BE2C (cell line): ENCODE measurements around the gene TAF4B.

Experiments used
- DNase-seq: peaks from one replicate; pipeline ENCODE4 v3.0.0-alpha.2; 2020
- H3K27me3 ChIP-seq: fragments of 250-450 bp; sonication (Bioruptor Pico); 2 replicates; pipeline ENCODE4 v1.5.1; 2020; ENCODE audit warnings: mild to moderate bottlenecking
- H3K36me3 ChIP-seq: fragments of 250-450 bp; sonication (Bioruptor Pico); 2 replicates; pipeline ENCODE4 v1.5.1; 2020; ENCODE audit warnings: mild to moderate bottlenecking
- H3K4me1 ChIP-seq: fragments of 250-450 bp; sonication (Bioruptor Pico); 2 replicates; pipeline ENCODE4 v1.5.1; 2020
- H3K4me3 ChIP-seq: 2 replicates; pipeline ENCODE4 v1.5.1; 2011; ENCODE audit warnings: low read depth, low read length
- H3K9me3 ChIP-seq: fragments of 250-450 bp; sonication (Bioruptor Pico); 2 replicates; pipeline ENCODE4 v1.5.1; 2020
- CTCF ChIP-seq: IDR thresholded peaks from 2 replicates; pipeline ENCODE4 v1.5.1; 2012; ENCODE audit warnings: mild to moderate bottlenecking, low read depth, low read length

TAF4B gene

GRCh38 chr18:26394047-26394654, 167.9 kb downstream of the TAF4B start:
- no peak for DNase-seq
- Histone ChIP-seq H3K9me3 (no peaks in the 10 kb centered on the region), H3K27me3 (no peaks in the 10 kb centered on the region), H3K4me1 (no peaks in the 10 kb centered on the region), H3K4me3 (no peak overlapping the region), H3K36me3 (no peaks in the 10 kb centered on the region)
- TF ChIP-seq CTCF, result no peak

- TF ChIP-seq CTCF, result no peak
- no peaks in the 10 kb centered on the region for H3K9me3 ChIP-seq
- H3K4me1 ChIP-seq, result no peaks in the 10 kb centered on the region
- H3K36me3 ChIP-seq, result no peaks in the 10 kb centered on the region
- DNase-seq, result no peak
- H3K27me3 ChIP-seq, result no peaks in the 10 kb centered on the region
- no peak overlapping the region for H3K4me3 ChIP-seq
Observed at GRCh38 chr18:26397019-26397418, 170.8 kb downstream of the TAF4B start.

DNA sequence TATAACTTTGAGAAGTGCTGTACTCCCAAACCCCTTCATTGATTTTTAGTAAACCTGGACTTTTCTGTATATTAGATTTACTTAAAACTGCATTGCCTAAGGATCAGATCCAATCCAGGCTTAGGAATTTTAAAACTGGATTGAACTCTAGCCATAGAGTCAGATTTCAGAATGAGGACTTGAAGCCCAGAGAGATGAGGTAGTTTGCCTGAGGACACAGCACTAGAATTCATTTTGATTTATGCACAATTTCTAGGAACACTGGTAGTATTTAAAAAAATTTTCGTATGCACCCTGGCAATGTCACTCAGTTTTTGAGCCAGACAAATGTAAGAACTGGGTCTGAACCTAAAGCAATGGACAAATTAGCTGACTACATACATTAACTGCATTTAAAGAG, 177.2 kb downstream of the TAF4B start:
- Histone ChIP-seq H3K4me1 (no peaks in the 10 kb centered on the region), H3K9me3 (no peaks in the 10 kb centered on the region), H3K4me3 (no peak overlapping the region), H3K27me3 (no peaks in the 10 kb centered on the region), H3K36me3 (no peaks in the 10 kb centered on the region)
- no peak for TF ChIP-seq CTCF
- DNase-seq, result no peak

- Histone ChIP-seq H3K4me1 (no peaks in the 10 kb centered on the region), H3K4me3 (no peak overlapping the region), H3K9me3 (no peaks in the 10 kb centered on the region), H3K36me3 (no peaks in the 10 kb centered on the region), H3K27me3 (no peaks in the 10 kb centered on the region)
- peak; percentile 33 for DNase-seq
- TF ChIP-seq CTCF, result peak; percentile 50
Observed at GRCh38 chr18:26405190-26405801, 179.1 kb downstream of the TAF4B start.

- Histone ChIP-seq H3K4me3 (no peak overlapping the region), H3K9me3 (no peaks in the 10 kb centered on the region), H3K27me3 (no peaks in the 10 kb centered on the region), H3K36me3 (no peaks in the 10 kb centered on the region), H3K4me1 (no peaks in the 10 kb centered on the region)
- TF ChIP-seq CTCF, result no peak
- DNase-seq, result no peak
Observed at GRCh38 chr18:26406324-26406723, 180.1 kb downstream of the TAF4B start.

- Histone ChIP-seq H3K36me3 (no peaks in the 10 kb centered on the region), H3K4me3 (no peak overlapping the region), H3K27me3 (no peaks in the 10 kb centered on the region), H3K9me3 (no peaks in the 10 kb centered on the region), H3K4me1 (no peaks in the 10 kb centered on the region)
- DNase-seq, result no peak
- no peak for TF ChIP-seq CTCF
Observed at GRCh38 chr18:26406854-26407517, 180.7 kb downstream of the TAF4B start.
